HG02678 (cell line): ENCODE results near the gene HOXD10.

Source experiments
- ATAC-seq: cut with Tn5 transposase; IDR thresholded peaks from one replicate; pipeline ENCODE4 v1.9.1; 2021; ENCODE audit warnings: mild to moderate bottlenecking, moderate library complexity; ENCODE audit not compliant: unreplicated experiment

The HOXD10 gene

DNA sequence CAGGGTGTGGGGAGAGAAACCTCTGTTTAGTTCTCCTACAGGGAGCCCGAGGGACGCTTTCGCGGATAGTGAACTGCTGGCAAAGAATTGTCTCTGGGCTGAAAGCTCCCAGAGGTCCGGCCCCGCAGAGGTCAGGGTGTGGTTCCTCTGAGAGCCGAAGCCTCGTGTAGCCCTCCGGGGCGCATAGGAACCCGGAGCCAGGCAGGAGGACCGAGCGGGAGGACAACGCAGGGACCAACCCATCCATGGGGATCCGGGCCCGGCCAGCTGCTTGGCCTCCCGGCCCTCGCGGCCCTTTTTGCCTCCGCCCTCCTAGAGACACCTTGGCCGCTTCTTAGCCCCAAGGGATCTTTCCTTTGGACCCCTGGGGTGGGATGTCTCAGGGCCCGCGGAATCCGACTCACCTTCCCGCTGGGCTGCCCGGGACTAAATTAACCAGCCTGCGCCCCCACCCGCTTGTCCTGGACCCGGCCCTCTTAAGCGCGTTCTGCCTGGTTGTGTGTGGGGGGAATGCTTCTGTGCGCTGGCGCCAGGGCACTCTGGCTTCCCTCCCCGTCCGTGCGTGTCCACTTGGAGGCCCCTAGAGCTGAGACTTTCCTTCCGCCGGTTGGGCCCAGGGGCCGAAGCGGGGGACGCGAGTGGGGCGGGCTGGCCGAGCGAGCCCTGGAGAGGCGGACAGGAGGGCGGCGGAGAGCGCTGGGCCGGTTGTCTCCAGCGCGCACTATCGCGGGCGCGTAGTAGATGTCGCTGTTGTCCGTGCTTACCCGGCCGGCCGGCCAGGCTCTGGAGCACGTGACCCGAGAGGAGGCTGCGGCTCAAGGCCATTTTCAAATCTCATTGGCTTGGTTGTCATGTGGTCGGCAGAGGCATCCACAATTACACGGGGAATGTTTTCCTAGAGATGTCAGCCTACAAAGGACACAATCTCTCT, at the start of gene HOXD10:
TSS of gene HOXD10 (plus strand) at position 896 of the 931 bp plus-strand sequence. CDS start 56 bp downstream, outside the sequence.
- no peak for ATAC-seq

DNA sequence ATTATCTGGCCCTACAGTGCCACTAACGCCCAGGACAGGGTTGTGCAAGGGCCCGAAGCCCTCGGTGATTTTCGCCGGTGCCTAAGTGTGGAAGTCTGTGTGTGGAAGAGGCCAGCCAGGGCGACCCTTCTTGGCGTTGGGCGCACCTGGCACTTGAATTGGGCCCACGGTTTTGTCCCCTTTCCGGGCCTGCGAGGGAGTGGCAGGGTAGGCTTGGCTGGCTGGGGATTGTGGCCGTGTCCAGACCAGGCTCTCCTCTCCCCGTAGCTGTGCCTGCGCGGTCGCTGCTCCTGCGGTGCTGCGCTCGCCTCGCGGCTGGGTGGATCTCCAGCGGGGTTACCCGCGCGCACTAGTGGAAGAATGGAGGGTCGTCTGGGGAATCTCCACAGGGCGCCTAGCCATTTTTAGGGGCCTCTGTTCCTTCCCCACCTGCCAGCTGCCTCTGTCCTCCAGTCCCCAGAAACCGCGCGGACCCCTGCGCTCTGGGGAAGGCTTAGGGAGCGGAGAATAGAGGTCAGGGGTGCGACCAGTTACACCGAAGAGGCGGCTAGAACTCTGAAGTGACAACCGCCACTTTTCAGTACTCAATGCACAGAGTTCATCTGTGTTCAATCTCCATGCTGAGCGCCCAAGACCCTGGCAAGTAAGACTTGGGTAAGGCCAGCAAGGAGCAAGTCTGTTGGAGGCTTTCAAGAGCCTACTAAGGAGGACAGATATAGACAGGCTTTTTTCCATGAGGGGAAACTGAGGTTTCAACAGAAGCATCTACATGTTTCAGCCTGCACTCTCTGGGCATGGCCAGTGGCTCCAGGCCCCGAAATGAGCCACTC, 48.8 kb upstream of the HOXD10 start:
- no peak for ATAC-seq

GRCh38 chr2:176068419-176068832, 48.2 kb upstream of the HOXD10 start:
- no peak for ATAC-seq

DNA sequence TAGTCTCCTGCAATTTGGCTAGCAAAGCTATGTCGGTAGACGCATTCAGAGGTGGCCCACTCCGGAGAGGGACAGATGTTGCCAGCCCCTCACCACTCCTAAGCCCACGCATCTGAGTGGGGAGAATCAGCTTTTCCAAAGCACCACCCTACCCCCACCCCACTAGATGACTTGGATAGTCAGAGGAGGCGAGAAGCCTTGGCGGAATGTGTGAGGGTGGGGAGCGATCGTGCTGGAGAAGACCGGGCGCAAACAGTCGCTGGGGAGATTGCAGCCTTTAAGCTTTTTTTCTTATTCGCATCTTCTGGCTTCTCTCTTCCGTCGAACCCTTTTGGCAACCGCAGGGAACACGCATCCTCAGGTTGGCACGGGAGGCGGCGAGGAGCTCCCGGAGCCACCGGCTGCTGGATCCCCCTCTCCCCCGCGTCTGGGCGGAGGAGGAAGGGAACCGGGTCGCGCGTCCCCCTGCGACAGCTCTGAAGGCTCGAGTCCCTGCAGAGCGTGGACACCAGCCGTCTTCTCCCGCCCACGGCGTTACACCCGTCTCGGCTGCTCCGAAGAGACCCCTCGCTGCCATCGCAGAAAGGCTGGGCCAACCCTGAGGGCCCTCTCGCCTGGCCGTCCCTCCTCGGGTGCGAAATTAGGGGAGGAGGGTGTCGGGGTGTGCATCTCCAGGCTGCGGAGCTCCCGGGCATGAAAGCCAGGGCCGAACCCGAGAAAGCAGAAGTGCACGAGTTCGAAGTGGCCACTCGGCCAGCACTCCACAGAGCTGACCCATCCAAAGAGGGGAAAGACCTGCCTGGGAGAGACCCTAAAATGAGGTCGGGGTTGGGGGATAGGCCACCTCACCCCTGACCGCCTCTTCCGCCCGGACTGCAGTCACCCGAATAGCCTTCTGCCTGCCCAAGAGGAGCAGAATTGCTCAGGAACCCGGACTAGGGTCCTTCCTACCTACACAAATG, 45.0 kb upstream of the HOXD10 start:
- ATAC-seq: no peak

GRCh38 chr2:176072292-176072669, 44.3 kb upstream of the HOXD10 start:
- ATAC-seq: no peak

DNA sequence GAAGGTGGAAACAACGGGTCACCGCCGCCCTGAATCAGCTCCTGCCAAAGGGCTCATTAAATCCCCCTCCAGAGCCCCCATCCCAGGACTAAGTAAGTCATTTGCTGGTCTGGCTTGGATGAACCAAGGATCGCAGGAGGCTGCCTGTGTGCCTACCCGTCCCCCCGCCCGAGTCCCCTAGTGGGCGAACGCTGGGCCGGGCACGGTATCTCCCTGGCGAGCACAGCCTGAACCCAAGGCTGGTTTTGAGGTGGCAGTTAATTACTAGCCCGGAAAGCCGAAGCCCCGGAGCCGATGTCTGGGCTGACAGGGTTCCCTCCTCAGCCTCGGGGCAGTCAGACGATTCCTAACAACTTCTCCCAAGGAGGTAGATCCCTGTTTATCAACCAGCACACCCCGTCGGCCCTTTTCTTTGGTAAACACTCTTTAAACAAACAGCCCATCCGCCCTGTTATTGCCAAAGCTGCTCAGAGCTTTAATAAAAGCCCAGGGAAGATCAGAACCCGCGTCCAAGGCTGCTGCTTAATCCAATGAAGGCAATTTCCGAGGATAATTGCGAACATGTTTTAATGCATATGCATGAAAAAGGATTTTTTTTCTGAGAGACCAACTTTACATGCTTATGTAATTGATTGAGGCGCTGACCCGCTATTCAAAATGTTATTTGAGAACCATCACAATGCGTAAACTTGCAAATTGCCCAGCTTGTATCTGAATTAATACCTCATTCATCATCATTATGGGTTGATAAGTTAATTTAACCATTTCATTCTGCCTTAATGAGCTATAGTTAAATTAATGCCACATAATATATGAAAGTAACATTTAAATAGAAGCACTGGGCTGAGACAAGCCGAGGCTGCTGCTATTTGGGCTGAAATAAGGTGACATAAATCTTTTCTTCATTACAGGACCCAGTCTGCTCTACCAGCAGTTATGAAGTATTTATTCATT, 43.4 kb upstream of the HOXD10 start:
- ATAC-seq: no peak

DNA sequence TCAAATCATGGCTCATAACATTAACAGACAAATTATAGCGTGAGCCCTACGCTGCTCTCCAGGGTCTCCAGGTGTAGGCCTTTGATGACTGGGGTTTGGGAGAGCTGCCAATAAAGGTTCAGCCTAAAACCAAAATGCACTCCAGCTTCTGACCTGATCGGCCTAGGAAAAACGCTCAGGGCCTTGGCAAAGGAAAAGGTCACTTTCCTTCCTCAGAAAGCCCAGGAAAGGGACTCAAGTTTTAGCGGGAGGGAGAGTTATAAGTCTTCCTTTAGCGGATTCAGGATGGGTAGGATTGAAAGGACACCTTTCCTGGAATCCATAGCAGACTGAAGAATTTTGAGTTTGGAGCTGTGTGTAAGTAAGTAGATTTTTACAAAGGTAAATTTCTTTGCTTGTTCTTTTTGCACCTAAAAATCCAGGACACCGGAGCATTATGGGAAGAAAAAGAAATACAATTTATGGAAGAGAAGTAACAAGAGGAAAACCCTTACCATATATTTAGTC, 41.6 kb upstream of the HOXD10 start:
- no peak for ATAC-seq

DNA sequence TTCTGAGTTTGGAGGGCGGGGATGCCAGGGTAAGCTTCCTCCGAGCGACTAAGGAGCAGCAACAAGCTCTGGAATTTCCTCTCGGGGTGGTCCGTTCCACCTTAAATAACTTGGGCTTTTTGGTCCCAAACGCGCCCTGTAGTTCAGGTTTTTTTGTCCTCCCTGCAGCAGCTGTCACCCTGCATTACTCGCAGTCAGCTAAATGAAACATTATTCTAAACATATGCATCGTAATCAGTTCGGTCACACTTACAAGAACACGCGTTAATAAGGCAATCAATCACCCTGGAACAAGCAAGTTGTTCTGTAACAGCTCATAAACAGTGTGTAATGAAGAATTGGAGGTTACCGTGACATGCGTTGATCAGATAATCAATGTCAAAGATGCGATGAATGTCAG, 41.1 kb upstream of the HOXD10 start:
- ATAC-seq: no peak

- no peak for ATAC-seq
Observed at GRCh38 chr2:176076063-176076462, 40.5 kb upstream of the HOXD10 start.

DNA sequence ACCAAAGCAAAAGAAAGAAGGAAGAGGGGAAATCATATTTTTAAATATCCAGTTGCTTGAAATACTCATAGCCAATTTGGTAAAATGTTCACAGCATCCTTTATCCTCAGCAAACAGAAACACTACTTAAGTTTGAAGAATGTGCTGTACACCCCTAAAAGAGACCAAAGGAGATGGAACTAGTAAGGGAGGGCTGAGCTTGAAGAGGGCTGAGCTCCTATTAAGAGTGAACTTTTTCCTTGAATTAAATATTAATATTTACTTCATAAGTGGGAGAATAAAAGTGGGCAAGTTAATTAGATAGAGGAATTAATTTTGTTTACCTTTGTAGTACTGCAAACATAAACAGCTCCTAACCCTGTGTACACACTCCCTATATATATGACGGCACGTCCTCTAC, 39.8 kb upstream of the HOXD10 start:
- no peak for ATAC-seq

GRCh38 chr2:176078541-176079284, 37.9 kb upstream of the HOXD10 start:
- ATAC-seq: no peak

DNA sequence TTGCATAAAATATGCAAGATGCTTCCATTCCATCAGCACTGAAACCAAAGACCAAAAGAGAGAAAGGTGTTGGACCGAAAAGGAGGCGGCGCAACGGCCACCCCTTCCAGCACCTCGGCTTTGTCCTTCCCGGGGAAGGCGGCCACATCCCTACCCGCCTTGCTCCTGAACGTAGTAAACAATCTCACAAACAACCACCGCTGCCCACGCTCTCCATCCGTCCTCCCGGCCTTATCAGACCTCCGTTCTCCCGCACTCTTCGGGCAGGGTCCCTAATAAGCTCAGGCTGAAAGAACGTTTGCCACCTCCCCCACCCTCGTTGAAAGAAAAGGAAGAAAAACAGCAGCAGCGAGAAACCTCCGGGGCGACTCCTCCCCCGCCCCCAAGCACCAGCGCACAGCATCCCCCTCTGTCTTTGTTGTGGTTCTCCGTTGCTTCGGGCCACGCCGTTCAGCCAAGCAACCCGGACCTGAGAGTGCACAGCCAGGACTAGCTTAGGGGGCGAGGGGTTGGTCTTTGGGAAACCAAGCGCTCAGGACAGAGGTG, 37.2 kb upstream of the HOXD10 start:
- ATAC-seq: no peak

DNA sequence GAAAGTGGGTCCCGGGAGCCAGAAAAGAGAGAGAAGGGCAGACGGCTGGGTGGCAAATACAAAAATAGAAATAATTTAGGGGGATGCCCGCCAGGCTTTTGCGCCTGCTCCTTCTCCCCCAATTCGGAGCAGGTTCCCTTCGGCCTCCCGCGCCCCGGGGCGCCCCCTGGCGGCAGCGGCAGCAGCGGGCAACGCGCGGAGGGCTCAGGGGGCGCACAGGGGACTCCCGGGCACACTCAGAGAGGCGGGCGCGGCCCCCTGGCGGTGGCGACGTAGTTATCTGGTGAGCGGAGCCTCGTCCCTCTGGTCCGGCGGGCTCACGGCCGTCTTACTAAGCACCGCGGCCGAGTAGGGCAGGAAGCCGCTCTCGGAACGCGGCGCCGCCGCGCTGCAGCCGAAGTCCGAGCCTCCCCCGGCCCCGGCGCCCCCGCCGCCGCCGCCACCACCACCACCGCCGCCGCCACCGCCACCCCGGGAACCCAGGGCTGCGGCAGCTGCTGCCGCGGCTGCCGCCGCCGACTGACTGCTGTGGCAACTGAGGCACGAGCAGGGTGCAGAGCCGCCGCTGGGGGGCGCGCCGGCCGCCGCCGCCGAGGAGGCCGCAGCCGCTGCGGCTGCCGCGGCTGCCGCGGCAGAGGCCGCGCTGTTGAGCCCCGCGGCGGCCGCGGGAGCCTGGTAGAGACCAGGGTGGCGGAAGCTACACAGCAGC, 36.6 kb upstream of the HOXD10 start:
- no peak for ATAC-seq

DNA sequence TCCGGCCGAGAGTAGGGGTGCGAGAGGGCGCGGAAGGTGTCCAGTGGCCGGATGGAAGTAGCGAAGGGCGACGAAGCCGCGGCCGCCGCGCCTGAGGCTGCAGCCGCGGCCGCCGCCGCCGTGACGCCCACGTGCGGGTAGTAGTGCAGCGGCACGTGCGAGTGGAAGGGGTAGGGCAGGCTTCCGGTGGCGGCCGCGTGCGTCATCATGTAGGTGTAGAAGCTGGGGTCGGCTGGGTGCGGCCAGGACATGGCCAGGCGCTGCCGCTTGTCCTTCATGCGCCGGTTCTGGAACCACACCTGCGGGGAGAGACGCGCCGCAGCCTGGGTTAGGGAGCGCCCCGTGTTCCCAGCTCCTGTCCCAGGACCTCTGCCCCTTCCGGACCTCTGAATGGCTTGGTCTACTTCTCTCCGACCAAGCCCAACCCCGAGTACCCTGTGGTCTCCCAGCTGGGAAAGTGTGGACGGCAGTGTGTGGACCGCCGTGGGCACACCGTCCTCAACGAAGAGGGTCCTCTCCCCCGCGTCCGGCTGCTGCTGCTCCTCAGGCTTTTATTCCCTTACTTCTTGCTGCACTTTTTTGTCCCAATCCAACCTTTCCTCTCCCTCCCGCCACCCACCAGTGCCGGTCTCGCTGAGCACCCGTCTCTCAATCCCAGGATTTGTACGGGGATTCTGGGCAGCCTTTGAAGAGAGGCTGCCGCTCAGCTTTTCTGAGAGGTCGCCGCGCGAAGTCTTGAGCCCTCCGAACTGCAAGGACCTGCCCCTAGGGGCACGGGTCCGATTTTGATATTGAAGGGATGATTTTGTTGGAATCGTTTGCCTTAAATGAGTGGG, 35.8 kb upstream of the HOXD10 start:
- no peak for ATAC-seq

GRCh38 chr2:176081376-176081836, 35.2 kb upstream of the HOXD10 start:
- ATAC-seq: no peak

DNA sequence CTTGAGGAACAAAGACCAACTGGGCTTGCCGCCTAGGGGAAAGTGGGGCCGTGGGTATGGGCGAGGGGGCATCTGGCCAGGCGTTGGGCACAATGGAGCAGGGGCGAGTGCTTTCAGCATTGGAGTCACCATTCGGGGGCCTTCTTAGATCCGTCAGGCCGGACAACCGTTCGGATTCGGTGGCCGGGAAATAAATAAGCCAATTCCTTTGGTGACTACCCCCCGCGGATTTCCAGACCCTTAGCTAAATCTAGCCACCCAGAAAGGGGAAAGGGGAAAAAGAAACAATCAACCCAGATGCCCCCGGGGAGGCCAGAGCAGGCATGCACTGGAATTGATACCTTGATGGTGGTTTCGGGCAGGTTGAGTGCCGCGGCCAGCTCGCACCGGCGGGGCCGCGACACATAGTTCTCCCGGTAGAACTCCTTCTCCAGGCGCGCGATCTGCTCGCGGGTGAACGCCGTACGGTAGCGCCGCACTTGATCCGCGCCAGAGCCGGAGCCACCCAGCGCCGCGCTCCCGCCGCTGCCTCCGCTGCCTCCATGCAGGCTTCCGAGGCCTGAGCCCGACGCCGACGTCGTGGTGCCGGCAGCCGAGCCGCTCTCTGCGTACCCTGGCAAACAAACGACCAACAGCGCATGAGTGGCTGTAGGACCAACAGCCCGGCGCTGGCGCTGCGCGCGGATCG, 34.6 kb upstream of the HOXD10 start:
- no peak for ATAC-seq
